HCT116 (cell line): Measurements from ENCODE around the gene REXO4. TPM values are rescaled to one million over a fixed set of nuclear protein-coding genes. Genes with fewer than 3 reads are reported as not detected.

Source experiments
- ATAC-seq: fragments of 200-7000 bp; cut with Tn5 transposase; 2 replicates; pipeline ENCODE4 v1.9.1; 2020; ENCODE audit warnings: mild to moderate bottlenecking, moderate library complexity
- BruUV-seq: library from RNA; stranded (reverse); fragments of 400-500 nt; replicated peaks from 2 replicates; lab custom pipeline; 2021; lab: Mats Ljungman, UMichigan
- CTCF ChIA-PET: fragments of 300-600 bp; sonication (Branson Sonifier 250); formaldehyde crosslinking; loops from one replicate; lab custom pipeline; 2021; ENCODE audit warnings: antibody characterized with exemption; lab: Charles Lee
- POLR2A ChIA-PET: fragments of 300-600, 350-600 bp; sonication (Branson Sonifier 250); formaldehyde crosslinking; loops from one replicate; lab custom pipeline; 2021; ENCODE audit warnings: antibody characterized with exemption; lab: Charles Lee
- RAD21 ChIA-PET, 2 experiments: fragments of 300-600 bp; sonication (Branson Sonifier 250); formaldehyde crosslinking; loops; one replicate each; lab custom pipeline; 2023; ENCODE audit warnings: low total read pairs in 2 of 2; ENCODE audit not compliant: uncharacterized antibody in 2 of 2, unreplicated experiment in 2 of 2, low non-redundant PET in 1 of 2; lab: Charles Lee
- DNase-seq: peaks from one replicate; pipeline ENCODE4 v3.0.0-alpha.2; 2010; ENCODE audit warnings: low read depth, low spot score
- H2AFZ ChIP-seq: fragments of 200-600 bp; shearing (Covaris generic), sonication (generic); 2 replicates; pipeline ENCODE4 v1.6.1; 2017; ENCODE audit warnings: low read depth, mixed run types, mixed read lengths, antibody characterized with exemption, low read length; ENCODE audit not compliant: poor library complexity, severe bottlenecking
- H3K27ac ChIP-seq: 2 replicates; pipeline ENCODE4 v1.5.1; 2012; ENCODE audit warnings: low read depth, low read length
- H3K27me3 ChIP-seq: fragments of 200-600 bp; sonication (generic); 2 replicates; pipeline ENCODE4 v1.6.1; 2016; ENCODE audit warnings: mixed run types, low read length, mixed read lengths; ENCODE audit not compliant: insufficient read depth
- H3K36me3 ChIP-seq, 2 experiments: fragments of 200-500 bp in 1 of 2; fragments of 200-600 bp in 1 of 2; sonication (Bioruptor generic) in 1 of 2; sonication (generic) in 1 of 2; 2 replicates each; pipeline versions ENCODE4 v1.5.1 to v1.6.1; 2014 to 2016; ENCODE audit warnings: low read length in 2 of 2, inconsistent platforms in 1 of 2, mixed read lengths in 1 of 2, mixed run types in 1 of 2; ENCODE audit not compliant: insufficient read depth in 2 of 2, control insufficient read depth in 1 of 2
- H3K4me1 ChIP-seq, 2 experiments: fragments of 200-600 bp in 1 of 2; sonication (generic) in 1 of 2; 2 replicates each; pipeline versions ENCODE4 v1.5.1 to v1.6.1; 2012 to 2017; ENCODE audit warnings: low read length in 2 of 2, inconsistent platforms in 1 of 2, mild to moderate bottlenecking in 1 of 2, mixed read lengths in 1 of 2, mixed run types in 1 of 2, moderate library complexity in 1 of 2; ENCODE audit not compliant: insufficient read depth in 2 of 2, control insufficient read depth in 1 of 2
- H3K4me2 ChIP-seq: fragments of 200-600 bp; sonication (generic); 2 replicates; pipeline ENCODE4 v1.6.1; 2017; ENCODE audit warnings: mixed run types, low read length, mixed read lengths
- H3K4me3 ChIP-seq, 2 experiments: fragments of 200-600 bp in 1 of 2; sonication (generic) in 1 of 2; replicated peaks in 1 of 2; 2 replicates each; pipeline ENCODE4 v1.5.1; 2011 to 2016; ENCODE audit warnings: low read length in 2 of 2, control low read depth in 1 of 2, low read depth in 1 of 2, mild to moderate bottlenecking in 1 of 2, mixed read lengths in 1 of 2, mixed run types in 1 of 2
- H3K79me2 ChIP-seq: fragments of 200-600 bp; sonication (generic); 2 replicates; pipeline ENCODE4 v1.6.1; 2017; ENCODE audit warnings: mild to moderate bottlenecking, mixed run types, low read length, moderate library complexity, mixed read lengths; ENCODE audit not compliant: insufficient read depth
- H3K9ac ChIP-seq: fragments of 200-600 bp; sonication (generic); 2 replicates; pipeline ENCODE4 v1.6.1; 2016; ENCODE audit warnings: low read length, mixed read lengths
- H3K9me2 ChIP-seq: fragments of 200-600 bp; sonication (generic), shearing (Covaris generic); 2 replicates; pipeline ENCODE4 v1.6.1; 2017; ENCODE audit warnings: mixed run types, mild to moderate bottlenecking, moderate library complexity; ENCODE audit not compliant: insufficient read depth
- H3K9me3 ChIP-seq, 2 experiments: fragments of 200-500 bp in 1 of 2; fragments of 200-600 bp in 1 of 2; sonication (Bioruptor generic) in 1 of 2; sonication (generic) in 1 of 2; 2 replicates each; pipeline ENCODE4 v1.6.1; 2014 to 2017; ENCODE audit warnings: low read length in 2 of 2, mixed read lengths in 2 of 2, inconsistent platforms in 1 of 2, low read depth in 1 of 2, mild to moderate bottlenecking in 1 of 2, mixed run types in 1 of 2, moderate library complexity in 1 of 2; ENCODE audit not compliant: control insufficient read depth in 1 of 2, insufficient read depth in 1 of 2
- H4K20me1 ChIP-seq: fragments of 200-600 bp; sonication (generic), shearing (Covaris generic); 2 replicates; pipeline ENCODE4 v1.6.1; 2017; ENCODE audit warnings: mixed run types, mild to moderate bottlenecking, moderate library complexity; ENCODE audit not compliant: insufficient read depth
- CEBPB ChIP-seq: IDR thresholded peaks from 2 replicates; pipeline ENCODE4 v1.6.1; 2012; ENCODE audit warnings: low read depth
- EGR1 ChIP-seq: IDR thresholded peaks from 2 replicates; pipeline ENCODE4 v1.6.1; 2012; ENCODE audit warnings: low read depth
- ELF1 ChIP-seq: IDR thresholded peaks from 2 replicates; pipeline ENCODE4 v1.6.1; 2012; ENCODE audit warnings: low read depth, borderline replicate concordance
- EZH2 ChIP-seq: fragments of 200-600 bp; sonication (generic); IDR thresholded peaks from 2 replicates; pipeline ENCODE4 v1.6.1; 2017; ENCODE audit warnings: antibody characterized with exemption, mixed run types
- MAX ChIP-seq: IDR thresholded peaks from 2 replicates; pipeline ENCODE4 v1.6.1; 2012
- REST ChIP-seq: IDR thresholded peaks from 2 replicates; pipeline ENCODE4 v1.6.1; 2012; ENCODE audit warnings: low read depth
- SIN3A ChIP-seq: IDR thresholded peaks from 2 replicates; pipeline ENCODE4 v1.6.1; 2012; ENCODE audit warnings: low read depth
- SRF ChIP-seq: IDR thresholded peaks from 2 replicates; pipeline ENCODE4 v1.6.1; 2012; ENCODE audit warnings: low read depth
- TCF7L2 ChIP-seq: IDR thresholded peaks from 2 replicates; pipeline ENCODE4 v1.7.0; 2011; ENCODE audit warnings: borderline replicate concordance, inconsistent platforms; ENCODE audit not compliant: insufficient read depth, insufficient read length; ENCODE audit errors: extremely low read depth
- ZNF274 ChIP-seq: fragments of 200-500 bp; sonication (Bioruptor generic); IDR thresholded peaks from 2 replicates; pipeline ENCODE4 v1.6.1; 2014; ENCODE audit warnings: mild to moderate bottlenecking, low read depth, low read length, inconsistent platforms
- intact Hi-C: fragments of 100-400 bp; cut with micrococcal nuclease; formaldehyde crosslinking; loops from 2 replicates; pipeline ENCODE4 v1.10.0; 2022
- total RNA-seq: library from RNA; stranded (reverse); gene quantifications from one replicate; pipeline ENCODE4 v1.2.1, GENCODE V29; 2021; ENCODE audit not compliant: unreplicated experiment

Gene REXO4
- total RNA-seq, 1 experiment from 2014 or later: 24.6 TPM

GRCh38 chr9:133374612-133375115 is 43.1 kb downstream of the REXO4 start:
- intact Hi-C loops: no loop called here
- peak overlapping the region; percentile 91 for H3K27ac ChIP-seq
- TSS peak; percentile 62 for BruUV-seq

GRCh38 chr9:133372144-133372543 is 45.7 kb downstream of the REXO4 start:
- Histone ChIP-seq H3K4me3 (no peak overlapping the region), H3K4me2 (no peak overlapping the region), H3K27me3 (no peaks in the 10 kb centered on the region), H3K79me2 (peaks cover 87% of the 10 kb centered on the region), H4K20me1 (peaks cover 9% of the 10 kb centered on the region; the same call in 1 of the 2 replicates), H3K27ac (no peak overlapping the region), H3K4me1 (peaks cover 9 to 14% of the 10 kb centered on the region in 2 experiments; a peak in 3 of 4 replicates), H3K9ac (no peak overlapping the region), H3K36me3 (peaks cover 11 to 30% of the 10 kb centered on the region in 2 experiments; a peak in 3 of 4 replicates), H2AFZ (no peak overlapping the region), H3K9me3 (no peaks in the 10 kb centered on the region), H3K9me2 (no peaks in the 10 kb centered on the region)
- intact Hi-C loops: no loop called here
- TF ChIP-seq ZNF274: no peak
- TF ChIP-seq REST: no peak
- TF ChIP-seq EGR1: no peak
- no peak for TF ChIP-seq SIN3A
- no peak for TF ChIP-seq ELF1
- no peak for TF ChIP-seq EZH2
- TF ChIP-seq SRF: no peak
- RAD21 ChIA-PET: no interaction called here
- CTCF ChIA-PET: no interaction called here
- ATAC-seq (no peak), DNase-seq (no peak)
- no TSS peak for BruUV-seq
- POLR2A ChIA-PET: interaction anchor here (1.4 kb wide), 1 partner anchor 16 kb away, joined by 7 read pairs; the partner anchor contains the start of genes SURF1 and SURF2

More at GRCh38 chr9:133374612-133375115, 43.1 kb downstream of the REXO4 start:
- H3K9me2 ChIP-seq: no peaks in the 10 kb centered on the region
- ATAC-seq: no peak
- H3K36me3 ChIP-seq: peaks cover 10 to 22% of the 10 kb centered on the region in 2 experiments; a peak in 3 of 4 replicates
- H3K27me3 ChIP-seq: no peaks in the 10 kb centered on the region
- H3K4me2 ChIP-seq: peak overlapping the region; percentile 76
- ChIA-PET POLR2A (interaction anchor here (1.7 kb wide), 1 partner anchor 19 kb away, joined by 7 read pairs; the partner anchor contains the start of genes SURF1 and SURF2), CTCF (interaction anchor here (1.2 kb wide), 1 partner anchor 188 kb away, joined by 3 read pairs; no protein-coding TSS in a partner anchor), RAD21 (no interaction called here)
- peak overlapping the region; percentile 59 to 95 for H3K4me3 ChIP-seq
- H3K79me2 ChIP-seq: peaks cover 62% of the 10 kb centered on the region
- 0 out of 2 replicates have a peak, but pooled peaks cover 9% of the 10 kb centered on the region for H4K20me1 ChIP-seq
- H2AFZ ChIP-seq: no peak overlapping the region
- H3K4me1 ChIP-seq: peaks cover 21 to 29% of the 10 kb centered on the region in 2 experiments
- H3K9ac ChIP-seq: peak overlapping the region; percentile 94
- TF ChIP-seq ELF1 (no peak), CEBPB (no peak), TCF7L2 (no peak), MAX (no peak), SIN3A (no peak)
- H3K9me3 ChIP-seq: no peaks in the 10 kb centered on the region
- no peak for DNase-seq
